Right kidney (tissue), 1 donor: Measurements from ENCODE around the gene CCNF.
"Not testable (repeated sequence)": the region's sequence is repeated elsewhere in the genome, so short reads cannot be mapped to it uniquely, and the experiment has no call there.

Source experiments
- DNase-seq: peaks from one replicate; pipeline ENCODE4 v3.0.0-alpha.2; 2016

The CCNF gene

DNA sequence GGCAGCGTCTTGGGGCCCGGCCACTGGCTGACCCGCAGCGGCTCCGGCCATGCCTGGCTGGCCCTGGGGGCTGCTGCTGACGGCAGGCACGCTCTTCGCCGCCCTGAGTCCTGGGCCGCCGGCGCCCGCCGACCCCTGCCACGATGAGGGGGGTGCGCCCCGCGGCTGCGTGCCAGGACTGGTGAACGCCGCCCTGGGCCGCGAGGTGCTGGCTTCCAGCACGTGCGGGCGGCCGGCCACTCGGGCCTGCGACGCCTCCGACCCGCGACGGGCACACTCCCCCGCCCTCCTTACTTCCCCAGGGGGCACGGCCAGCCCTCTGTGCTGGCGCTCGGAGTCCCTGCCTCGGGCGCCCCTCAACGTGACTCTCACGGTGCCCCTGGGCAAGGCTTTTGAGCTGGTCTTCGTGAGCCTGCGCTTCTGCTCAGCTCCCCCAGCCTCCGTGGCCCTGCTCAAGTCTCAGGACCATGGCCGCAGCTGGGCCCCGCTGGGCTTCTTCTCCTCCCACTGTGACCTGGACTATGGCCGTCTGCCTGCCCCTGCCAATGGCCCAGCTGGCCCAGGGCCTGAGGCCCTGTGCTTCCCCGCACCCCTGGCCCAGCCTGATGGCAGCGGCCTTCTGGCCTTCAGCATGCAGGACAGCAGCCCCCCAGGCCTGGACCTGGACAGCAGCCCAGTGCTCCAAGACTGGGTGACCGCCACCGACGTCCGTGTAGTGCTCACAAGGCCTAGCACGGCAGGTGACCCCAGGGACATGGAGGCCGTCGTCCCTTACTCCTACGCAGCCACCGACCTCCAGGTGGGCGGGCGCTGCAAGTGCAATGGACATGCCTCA is 42.6 kb downstream of the CCNF start:
- DNase-seq: no peak

DNA sequence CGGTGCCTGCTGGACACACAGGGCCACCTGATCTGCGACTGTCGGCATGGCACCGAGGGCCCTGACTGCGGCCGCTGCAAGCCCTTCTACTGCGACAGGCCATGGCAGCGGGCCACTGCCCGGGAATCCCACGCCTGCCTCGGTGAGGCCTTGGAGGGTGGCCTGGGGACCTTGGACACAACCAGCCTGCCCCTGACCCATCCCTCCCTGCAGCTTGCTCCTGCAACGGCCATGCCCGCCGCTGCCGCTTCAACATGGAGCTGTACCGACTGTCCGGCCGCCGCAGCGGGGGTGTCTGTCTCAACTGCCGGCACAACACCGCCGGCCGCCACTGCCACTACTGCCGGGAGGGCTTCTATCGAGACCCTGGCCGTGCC is 43.2 kb downstream of the CCNF start:
- DNase-seq: no peak

- no peak for DNase-seq
These were observed 43.7 kb downstream of the CCNF start for GRCh38 chr16:2472885-2473445.

DNA sequence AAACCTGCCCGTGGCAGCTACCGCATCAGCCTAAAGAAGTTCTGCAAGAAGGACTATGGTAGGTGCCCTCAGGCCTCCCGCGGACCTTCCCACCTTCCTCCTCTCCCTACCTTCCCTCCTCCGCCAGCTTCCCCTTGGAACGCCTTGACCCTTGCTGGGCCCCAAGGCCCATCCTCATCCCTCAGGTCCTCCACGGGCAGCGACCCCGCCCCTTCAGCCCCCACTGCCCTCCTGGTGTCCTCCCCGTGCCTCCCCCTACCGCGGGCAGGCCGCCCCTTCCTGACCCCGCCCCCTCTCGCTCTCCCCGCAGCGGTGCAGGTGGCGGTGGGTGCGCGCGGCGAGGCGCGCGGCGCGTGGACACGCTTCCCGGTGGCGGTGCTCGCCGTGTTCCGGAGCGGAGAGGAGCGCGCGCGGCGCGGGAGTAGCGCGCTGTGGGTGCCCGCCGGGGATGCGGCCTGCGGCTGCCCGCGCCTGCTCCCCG is 44.2 kb downstream of the CCNF start:
- DNase-seq: no peak

- peak; percentile 81 for DNase-seq
These were observed 45.0 kb downstream of the CCNF start for GRCh38 chr16:2473999-2474876.

- DNase-seq: peak; percentile 42
These were observed 45.7 kb downstream of the CCNF start, which contains the start of gene TBC1D24 for GRCh38 chr16:2474877-2475412. Gene TBC1D24, plus strand, starts transcription at chr16:2475127. Its CDS starts 21,022 bp downstream, at chr16:2496149.

- peak; percentile 55 for DNase-seq
These were observed 46.4 kb downstream of the CCNF start for GRCh38 chr16:2475413-2476344.

DNA sequence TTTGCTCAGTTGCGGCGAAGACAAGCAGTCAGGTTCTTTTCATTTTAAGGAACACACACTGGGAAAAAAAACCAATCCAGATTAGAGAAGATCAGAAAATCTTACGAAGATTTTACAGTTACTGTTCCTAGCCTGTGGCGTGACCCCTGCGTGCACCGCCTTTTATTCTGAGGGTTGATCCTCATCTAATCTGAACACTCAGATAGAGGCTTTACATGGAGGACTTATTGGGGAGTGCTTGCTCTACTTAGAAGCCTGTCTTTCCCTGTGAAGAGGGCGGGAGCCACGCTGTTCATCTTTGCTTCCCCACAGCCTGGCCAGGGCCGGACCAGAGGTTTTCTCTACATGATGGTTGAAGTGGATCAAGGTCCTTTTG is 47.1 kb downstream of the CCNF start:
- no peak for DNase-seq

DNA sequence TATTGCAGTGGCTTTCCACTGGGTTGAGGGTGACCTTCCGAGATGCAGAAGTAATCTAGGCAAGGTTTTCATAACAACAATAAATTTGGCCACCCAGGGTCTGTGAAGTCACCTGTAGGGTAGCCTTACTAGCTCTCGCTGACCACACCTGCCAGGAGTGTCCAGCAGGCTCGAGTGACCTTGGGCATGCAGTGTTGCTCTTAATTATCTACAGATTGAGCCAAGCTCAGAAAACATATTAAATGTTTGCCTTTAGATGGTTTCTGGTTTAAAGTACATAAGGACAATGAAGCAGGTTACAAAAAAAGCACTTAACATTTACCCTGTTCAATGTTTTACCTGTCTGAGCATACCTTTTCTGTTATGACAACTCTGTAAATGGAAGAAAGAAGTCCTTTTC is 47.5 kb downstream of the CCNF start:
- DNase-seq: no peak

GRCh38 chr16:2477327-2477726 is 48.1 kb downstream of the CCNF start:
- DNase-seq: no peak

DNA sequence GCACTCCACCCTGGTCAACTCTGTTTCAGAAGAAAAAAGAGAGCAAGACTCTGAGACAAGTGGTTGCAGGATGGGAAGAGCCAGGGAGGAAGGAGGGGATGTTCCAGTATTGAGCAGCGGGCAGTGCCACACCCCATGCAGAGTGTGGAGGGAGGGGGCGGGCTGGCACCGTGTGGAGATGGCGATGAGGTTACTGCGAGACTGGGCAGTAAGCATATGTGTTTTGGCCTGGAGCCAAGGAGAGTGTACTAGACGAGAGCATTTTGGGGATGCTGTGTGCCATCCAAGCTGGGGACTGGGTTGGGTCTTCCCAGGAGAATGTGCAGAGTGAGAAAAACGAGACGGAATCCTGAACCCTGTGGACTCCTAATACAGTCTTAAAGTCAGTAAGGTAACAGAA is 49.0 kb downstream of the CCNF start:
- DNase-seq: no peak

GRCh38 chr16:2479996-2480395 is 50.7 kb downstream of the CCNF start:
- DNase-seq: not testable (repeated sequence)

DNA sequence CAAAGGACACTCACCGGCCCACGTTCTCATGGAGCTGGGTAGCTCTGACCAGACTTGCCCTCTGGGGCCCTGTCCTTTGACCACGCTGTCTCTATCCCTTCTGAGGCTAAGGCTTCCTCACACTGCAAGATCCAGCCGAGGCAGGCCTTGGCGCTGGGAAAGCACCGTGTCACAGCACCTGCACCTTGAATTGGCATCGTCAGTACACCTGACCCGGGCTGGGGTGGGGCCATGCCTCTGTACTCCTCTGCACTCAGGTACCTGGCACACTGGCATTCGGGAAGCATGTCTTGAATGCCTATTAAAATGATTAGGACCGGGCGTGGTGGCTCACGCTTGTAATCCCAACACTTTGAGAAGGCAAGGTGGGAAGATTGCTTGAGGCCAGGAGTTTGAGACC is 51.7 kb downstream of the CCNF start:
- no peak for DNase-seq

GRCh38 chr16:2481676-2482075 is 52.4 kb downstream of the CCNF start:
- DNase-seq: no peak

DNA sequence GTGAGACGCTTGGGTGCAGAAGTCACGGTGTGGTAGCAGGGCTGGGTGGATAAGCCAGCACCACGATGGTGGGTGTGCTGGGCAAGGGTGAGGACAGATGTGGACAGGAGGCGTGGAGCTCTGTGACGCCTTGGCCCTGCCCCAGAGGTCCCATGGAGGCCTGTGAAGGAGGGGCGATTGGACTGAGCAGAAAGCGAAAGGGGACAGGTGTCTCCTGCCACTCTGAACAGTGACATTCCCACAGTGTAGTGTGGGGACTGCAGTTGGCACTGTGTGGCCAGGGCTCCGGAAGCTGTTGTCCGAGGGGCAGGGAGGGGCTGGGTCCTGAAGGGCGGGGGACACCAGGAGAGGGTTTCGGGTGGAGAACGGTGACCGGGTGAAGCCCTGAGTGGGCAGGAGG is 53.0 kb downstream of the CCNF start:
- DNase-seq: no peak

GRCh38 chr16:2482708-2483534 is 53.7 kb downstream of the CCNF start:
- peak; percentile 35 for DNase-seq

- DNase-seq: no peak
These were observed 55.0 kb downstream of the CCNF start for GRCh38 chr16:2483939-2484897.

DNA sequence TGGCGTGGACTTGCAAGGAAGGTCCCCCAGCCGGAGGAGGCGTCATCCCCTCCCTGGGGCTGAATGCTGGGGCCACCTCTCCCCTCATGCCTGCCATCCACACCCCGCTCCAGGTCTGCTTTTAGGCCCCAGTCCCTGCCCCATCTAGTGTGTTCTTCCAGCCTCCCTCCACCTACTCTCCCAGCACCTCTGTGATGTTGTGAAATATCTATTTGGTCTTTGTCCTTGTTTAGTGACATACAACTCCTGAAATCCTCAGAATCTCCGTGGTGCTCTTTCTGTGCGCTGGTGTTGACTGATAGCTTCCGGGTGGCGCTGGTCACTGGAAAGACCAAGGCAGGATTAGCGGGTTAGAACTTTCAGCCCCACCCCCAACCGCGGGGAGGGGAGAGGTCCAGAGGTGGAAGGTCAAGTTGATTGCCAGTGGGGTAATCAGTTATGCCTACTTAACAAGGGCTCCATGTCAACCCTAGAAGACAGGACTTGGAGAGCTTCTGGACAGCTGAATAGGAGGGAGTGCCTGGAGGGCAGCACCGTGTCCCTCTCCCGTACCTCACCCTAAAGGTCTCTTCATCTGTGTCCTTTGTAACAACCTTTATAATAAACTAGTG is 55.8 kb downstream of the CCNF start:
- DNase-seq: no peak
